Activated CD4-positive, alpha-beta T cell treated with anti-CD3 and anti-CD28 coated beads, Interleukin-10, Interleukin-2, amounts not matched to agents 100 ng/mL and 50 ng/mL, durations not matched to agents 16 hours and 8 hours (primary cell): ENCODE results near the gene LATS2.
A peak's percentile ranks its signal among the peaks of the same experiment; 100 is the strongest.

Experiments used
- DNase-seq: peaks from one replicate; pipeline ENCODE4 v3.0.0-alpha.2; 2020

Gene LATS2

GRCh38 chr13:21061029-21061763, at the start of gene LATS2:
Gene LATS2 (minus strand): TSS chr13:21061586. CDS start chr13:21046026, 15,560 bp downstream.
- peak; percentile 76 for DNase-seq

GRCh38 chr13:21109168-21109567, 47.8 kb upstream of the LATS2 start:
- DNase-seq: no peak

- no peak for DNase-seq
These were observed 44.7 kb upstream of the LATS2 start for GRCh38 chr13:21106089-21106488.

- no peak for DNase-seq
These were observed 43.0 kb upstream of the LATS2 start for GRCh38 chr13:21104199-21105019.

GRCh38 chr13:21101865-21102576, 40.6 kb upstream of the LATS2 start:
- no peak for DNase-seq

- DNase-seq: no peak
These were observed 39.8 kb upstream of the LATS2 start for GRCh38 chr13:21100994-21101757.

GRCh38 chr13:21100211-21100610, 38.8 kb upstream of the LATS2 start:
- DNase-seq: no peak

- DNase-seq: no peak
These were observed 33.9 kb upstream of the LATS2 start for GRCh38 chr13:21095311-21095710.

- DNase-seq: peak; percentile 54
These were observed 28.4 kb upstream of the LATS2 start for GRCh38 chr13:21089830-21090229.

- DNase-seq: no peak
These were observed 27.1 kb upstream of the LATS2 start for GRCh38 chr13:21088534-21088933.

- no peak for DNase-seq
These were observed 25.5 kb upstream of the LATS2 start for GRCh38 chr13:21086929-21087328.

- no peak for DNase-seq
These were observed 20.5 kb upstream of the LATS2 start for GRCh38 chr13:21081926-21082325.

- DNase-seq: no peak
These were observed 19.2 kb upstream of the LATS2 start for GRCh38 chr13:21080593-21080891.

GRCh38 chr13:21079761-21080592, 18.6 kb upstream of the LATS2 start:
- DNase-seq: no peak

- no peak for DNase-seq
These were observed 17.8 kb upstream of the LATS2 start for GRCh38 chr13:21079221-21079620.

- DNase-seq: no peak
These were observed 17.1 kb upstream of the LATS2 start for GRCh38 chr13:21078501-21078900.

- no peak for DNase-seq
These were observed 16.5 kb upstream of the LATS2 start for GRCh38 chr13:21077788-21078353.

- DNase-seq: no peak
These were observed 15.8 kb upstream of the LATS2 start for GRCh38 chr13:21077076-21077787.

GRCh38 chr13:21076253-21076652, 14.9 kb upstream of the LATS2 start:
- no peak for DNase-seq

GRCh38 chr13:21075379-21076249, 14.2 kb upstream of the LATS2 start:
- peak; percentile 31 for DNase-seq
